ENCODE measurements around the gene DNAJA4. TPM values are rescaled to one million over a fixed set of nuclear protein-coding genes. Genes with fewer than 3 reads are reported as not detected.

The DNAJA4 gene
- total RNA-seq, 4 donors from 2014 or later: 9.9 to 33.9 (median 24.5) TPM

GRCh38 chr15:78280319-78281072 is 16.1 kb downstream of the DNAJA4 start:
- Histone ChIP-seq H3K27me3 (no peaks in the 10 kb centered on the region), H3K36me3 (peaks cover 0 to 96% of the 10 kb centered on the region in 2 donors), H3K4me1 (no peaks in the 10 kb centered on the region), H3K9me3 (no peaks in the 10 kb centered on the region), H3K27ac (no peak overlapping the region), H3K4me3 (no peak overlapping the region)
- no peak for ATAC-seq
- TF ChIP-seq CTCF (IDR thresholded peaks at IDR 0.05) (no peak), POLR2AphosphoS5 (IDR thresholded peaks at IDR 0.05) (no peak), EP300 (IDR thresholded peaks at IDR 0.05) (no peak), POLR2A (IDR thresholded peaks at IDR 0.05) (no peak)
- WGBS, 2 donors (ENCODE audit: low coverage in 1 of 2): 75 to 84% methylated on average over 5 to 8 of the region's 13 CpGs

- ATAC-seq: no peak
- TF ChIP-seq POLR2A (IDR thresholded peaks at IDR 0.05): no peak
- no peak for TF ChIP-seq POLR2AphosphoS5 (IDR thresholded peaks at IDR 0.05)
- TF ChIP-seq EP300 (IDR thresholded peaks at IDR 0.05): no peak
- TF ChIP-seq CTCF (IDR thresholded peaks at IDR 0.05): no peak
- Histone ChIP-seq H3K27ac (no peak overlapping the region), H3K27me3 (no peaks in the 10 kb centered on the region), H3K36me3 (peaks cover 0 to 98% of the 10 kb centered on the region in 2 donors), H3K4me3 (no peak overlapping the region), H3K4me1 (no peaks in the 10 kb centered on the region), H3K9me3 (no peaks in the 10 kb centered on the region)
- WGBS, 2 donors (ENCODE audit: low coverage in 1 of 2): 85 to 94% methylated on average over 2 of the region's 2 CpGs
These were observed 18.0 kb downstream of the DNAJA4 start for GRCh38 chr15:78282324-78282723.

GRCh38 chr15:78284758-78285157 is 20.4 kb downstream of the DNAJA4 start:
- peaks cover 0 to 100% of the 10 kb centered on the region in 2 donors for H3K36me3 ChIP-seq
- WGBS, 2 donors (ENCODE audit: low coverage in 1 of 2): 100% methylated on average over 1 to 2 of the region's 4 CpGs
- H3K4me1 ChIP-seq: no peaks in the 10 kb centered on the region
- no peak for ATAC-seq
- H3K4me3 ChIP-seq: no peak overlapping the region
- H3K27ac ChIP-seq: no peak overlapping the region
- H3K9me3 ChIP-seq: no peaks in the 10 kb centered on the region
- TF ChIP-seq POLR2AphosphoS5 (IDR thresholded peaks at IDR 0.05) (no peak), POLR2A (IDR thresholded peaks at IDR 0.05) (no peak), CTCF (IDR thresholded peaks at IDR 0.05) (no peak), EP300 (IDR thresholded peaks at IDR 0.05) (no peak)
- no peaks in the 10 kb centered on the region for H3K27me3 ChIP-seq

GRCh38 chr15:78290222-78290621 is 25.9 kb downstream of the DNAJA4 start:
- Histone ChIP-seq H3K4me1 (no peaks in the 10 kb centered on the region), H3K4me3 (no peak overlapping the region), H3K27ac (no peak overlapping the region), H3K36me3 (peaks cover 0 to 98% of the 10 kb centered on the region in 2 donors), H3K27me3 (no peaks in the 10 kb centered on the region), H3K9me3 (no peaks in the 10 kb centered on the region)
- TF ChIP-seq POLR2A (IDR thresholded peaks at IDR 0.05) (no peak), POLR2AphosphoS5 (IDR thresholded peaks at IDR 0.05) (no peak), CTCF (IDR thresholded peaks at IDR 0.05) (no peak), EP300 (IDR thresholded peaks at IDR 0.05) (no peak)
- no peak for ATAC-seq
- WGBS, 2 donors (ENCODE audit: low coverage in 1 of 2): 67 to 84% methylated on average over 3 of the region's 3 CpGs

- H3K4me3 ChIP-seq: no peak overlapping the region
- TF ChIP-seq POLR2A (IDR thresholded peaks at IDR 0.05) (no peak), EP300 (IDR thresholded peaks at IDR 0.05) (no peak), POLR2AphosphoS5 (IDR thresholded peaks at IDR 0.05) (no peak), CTCF (IDR thresholded peaks at IDR 0.05) (no peak)
- H3K36me3 ChIP-seq: peaks cover 0 to 90% of the 10 kb centered on the region in 2 donors
- H3K27ac ChIP-seq: no peak overlapping the region
- 58% methylated on average over 2 of the region's 2 CpGs; no CpG with 5 or more reads in 1 of the 2 donors for WGBS, 2 donors (ENCODE audit: low coverage in 1 of 2)
- no peaks in the 10 kb centered on the region for H3K9me3 ChIP-seq
- no peak for ATAC-seq
- H3K4me1 ChIP-seq: no peaks in the 10 kb centered on the region
- no peaks in the 10 kb centered on the region for H3K27me3 ChIP-seq
These were observed 26.7 kb downstream of the DNAJA4 start for GRCh38 chr15:78291052-78291451.

Data from gastroesophageal sphincter (tissue), 4 donors.